Parathyroid adenoma (tissue), 2 donors: ENCODE measurements around the gene CEP72.

Experiments used
- H2AFZ ChIP-seq: fragments of 300-600 bp; sonication (generic); one replicate; pipeline ENCODE4 v1.7.0; 2017; ENCODE audit warnings: antibody characterized with exemption, mild to moderate bottlenecking
- H3K27ac ChIP-seq: fragments of 300-600 bp; sonication (generic); one replicate; pipeline ENCODE4 v1.7.0; 2017
- H3K27me3 ChIP-seq: fragments of 300-600 bp; sonication (generic); one replicate; pipeline ENCODE4 v1.7.0; 2017; ENCODE audit warnings: low read length; ENCODE audit not compliant: control insufficient read depth, insufficient read depth
- H3K36me3 ChIP-seq: fragments of 300-600 bp; sonication (generic); one replicate; pipeline ENCODE4 v1.7.0; 2017; ENCODE audit warnings: low read length; ENCODE audit not compliant: control insufficient read depth, insufficient read depth
- H3K4me1 ChIP-seq: fragments of 300-600 bp; sonication (generic); one replicate; pipeline ENCODE4 v1.7.0; 2017; ENCODE audit warnings: control low read depth
- H3K4me2 ChIP-seq: fragments of 300-600 bp; sonication (generic); one replicate; pipeline ENCODE4 v1.7.0; 2017; ENCODE audit warnings: low read length
- H3K4me3 ChIP-seq: fragments of 300-600 bp; sonication (generic); one replicate; pipeline ENCODE4 v1.7.0; 2017; ENCODE audit warnings: low read depth, low read length
- H3K79me2 ChIP-seq: fragments of 300-600 bp; sonication (generic); one replicate; pipeline ENCODE4 v1.7.0; 2017; ENCODE audit warnings: control low read depth
- H3K9ac ChIP-seq: fragments of 300-600 bp; sonication (generic); one replicate; pipeline ENCODE4 v1.7.0; 2017; ENCODE audit warnings: mild to moderate bottlenecking
- H3K9me3 ChIP-seq: fragments of 300-600 bp; sonication (generic); one replicate; pipeline ENCODE4 v1.7.0; 2017; ENCODE audit warnings: low read length; ENCODE audit not compliant: control insufficient read depth
- TF ChIP-seq, protein P1 (sequence below): fragments of 300-600 bp; sonication (generic); IDR thresholded peaks from one replicate; pipeline ENCODE4 v1.7.0; 2017; ENCODE audit warnings: antibody characterized with exemption, mild to moderate bottlenecking
- donor health status: primary hyperparathyroidism.

The CEP72 gene, protein sequence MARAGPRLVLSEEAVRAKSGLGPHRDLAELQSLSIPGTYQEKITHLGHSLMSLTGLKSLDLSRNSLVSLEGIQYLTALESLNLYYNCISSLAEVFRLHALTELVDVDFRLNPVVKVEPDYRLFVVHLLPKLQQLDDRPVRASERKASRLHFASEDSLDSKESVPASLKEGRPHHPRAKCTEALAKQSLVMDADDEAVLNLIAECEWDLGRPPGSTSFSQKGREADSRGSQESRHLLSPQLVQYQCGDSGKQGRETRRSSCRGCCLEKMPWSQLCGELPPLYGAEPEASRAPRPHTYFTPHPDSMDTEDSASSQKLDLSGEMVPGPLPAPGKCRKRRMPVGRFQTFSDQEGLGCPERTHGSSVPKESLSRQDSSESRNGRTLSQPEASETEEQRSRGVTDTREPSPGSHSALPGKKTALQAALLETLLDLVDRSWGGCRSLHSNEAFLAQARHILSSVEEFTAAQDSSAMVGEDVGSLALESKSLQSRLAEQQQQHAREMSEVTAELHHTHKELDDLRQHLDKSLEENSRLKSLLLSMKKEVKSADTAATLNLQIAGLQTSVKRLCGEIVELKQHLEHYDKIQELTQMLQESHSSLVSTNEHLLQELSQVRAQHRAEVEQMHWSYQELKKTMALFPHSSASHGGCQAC

DNA sequence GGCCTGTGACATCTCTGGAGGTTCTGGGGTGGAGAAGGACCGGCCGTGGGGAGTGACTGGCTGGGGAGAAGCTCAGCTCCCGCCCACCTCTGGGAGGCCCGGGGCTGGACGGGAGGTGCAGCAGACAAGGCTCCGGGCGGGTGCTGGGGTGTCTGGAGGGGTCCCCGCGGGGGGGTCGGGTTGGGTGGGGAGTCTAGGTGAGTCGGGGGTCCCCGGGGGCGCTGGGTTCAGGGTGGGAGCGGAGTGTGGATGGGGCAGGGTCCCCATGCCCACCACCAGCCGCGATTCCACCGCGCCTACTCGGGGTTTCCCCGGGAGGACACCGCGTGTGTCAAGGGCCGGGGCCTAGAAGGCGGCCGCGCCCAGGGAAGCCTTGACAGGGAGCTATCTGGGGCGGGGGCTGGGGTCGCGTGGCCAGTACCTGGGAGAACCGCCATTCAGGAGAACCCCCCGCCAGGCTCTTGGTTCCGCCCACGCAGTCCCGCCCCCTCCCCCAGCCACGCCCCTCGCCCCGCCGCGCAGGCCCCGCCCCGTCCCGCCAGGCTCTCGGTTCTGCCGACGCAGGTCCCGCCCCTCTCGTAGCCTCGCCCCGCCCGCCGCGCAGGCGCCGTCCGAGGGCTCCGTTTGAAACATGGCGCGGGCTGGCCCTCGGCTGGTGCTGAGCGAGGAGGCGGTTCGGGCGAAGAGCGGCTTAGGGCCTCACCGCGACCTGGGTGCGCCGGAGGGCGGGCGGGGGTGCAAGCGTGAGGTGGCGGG is at the start of gene CEP72:
Gene CEP72 (plus strand): TSS at position 610 of the 756 bp plus-strand sequence. CDS start 22 bp downstream, at position 632.
- H3K79me2 ChIP-seq = peaks cover 5% of the 10 kb centered on the region
- H3K36me3 ChIP-seq = no peaks in the 10 kb centered on the region
- H3K9me3 ChIP-seq = no peaks in the 10 kb centered on the region
- H3K27ac ChIP-seq = no peak within 1 kb of the TSS
- H3K27me3 ChIP-seq = no peaks in the 10 kb centered on the region
- peak within 1 kb of the TSS; percentile 86 for H3K4me2 ChIP-seq
- H3K4me3 ChIP-seq = peak within 1 kb of the TSS; percentile 56
- TF ChIP-seq, protein P1, sequence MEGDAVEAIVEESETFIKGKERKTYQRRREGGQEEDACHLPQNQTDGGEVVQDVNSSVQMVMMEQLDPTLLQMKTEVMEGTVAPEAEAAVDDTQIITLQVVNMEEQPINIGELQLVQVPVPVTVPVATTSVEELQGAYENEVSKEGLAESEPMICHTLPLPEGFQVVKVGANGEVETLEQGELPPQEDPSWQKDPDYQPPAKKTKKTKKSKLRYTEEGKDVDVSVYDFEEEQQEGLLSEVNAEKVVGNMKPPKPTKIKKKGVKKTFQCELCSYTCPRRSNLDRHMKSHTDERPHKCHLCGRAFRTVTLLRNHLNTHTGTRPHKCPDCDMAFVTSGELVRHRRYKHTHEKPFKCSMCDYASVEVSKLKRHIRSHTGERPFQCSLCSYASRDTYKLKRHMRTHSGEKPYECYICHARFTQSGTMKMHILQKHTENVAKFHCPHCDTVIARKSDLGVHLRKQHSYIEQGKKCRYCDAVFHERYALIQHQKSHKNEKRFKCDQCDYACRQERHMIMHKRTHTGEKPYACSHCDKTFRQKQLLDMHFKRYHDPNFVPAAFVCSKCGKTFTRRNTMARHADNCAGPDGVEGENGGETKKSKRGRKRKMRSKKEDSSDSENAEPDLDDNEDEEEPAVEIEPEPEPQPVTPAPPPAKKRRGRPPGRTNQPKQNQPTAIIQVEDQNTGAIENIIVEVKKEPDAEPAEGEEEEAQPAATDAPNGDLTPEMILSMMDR = no peak
- peaks cover 3% of the 10 kb centered on the region for H3K4me1 ChIP-seq
- H3K9ac ChIP-seq = no peak within 1 kb of the TSS
- peak within 1 kb of the TSS; percentile 94 for H2AFZ ChIP-seq

DNA sequence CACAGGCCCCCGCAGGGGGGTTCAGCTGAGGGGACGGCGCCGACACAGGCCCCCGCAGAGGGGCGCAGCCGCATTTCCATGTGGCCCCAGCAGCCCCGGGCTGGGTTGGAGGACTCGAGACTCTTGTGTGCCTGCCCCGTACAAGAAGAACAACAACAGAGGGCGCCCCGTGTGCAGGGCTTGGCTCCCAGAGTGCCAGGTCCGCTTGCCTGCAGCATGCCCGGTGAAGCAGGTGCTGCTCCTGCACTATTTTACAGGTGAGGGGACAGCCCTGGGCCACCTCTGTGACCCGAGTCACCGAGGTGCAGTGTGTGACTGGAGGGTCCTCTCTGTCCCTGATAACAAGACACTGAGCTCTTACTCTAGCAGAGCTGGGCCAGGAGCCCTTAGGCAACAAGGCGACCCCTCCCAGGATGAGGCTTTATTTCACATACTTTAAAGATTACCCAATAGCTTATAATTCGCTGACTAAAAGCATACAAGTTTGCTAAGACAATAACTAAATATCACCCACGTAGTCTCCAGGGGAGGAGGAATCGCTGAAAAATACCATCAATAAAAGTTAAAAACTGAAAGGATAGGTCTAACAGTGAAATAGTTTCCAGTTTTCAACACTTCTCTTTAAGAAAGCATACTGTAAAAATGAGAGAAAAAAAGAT is 46.2 kb upstream of the CEP72 start:
- Histone ChIP-seq H3K9me3 (no peaks in the 10 kb centered on the region), H3K79me2 (no peaks in the 10 kb centered on the region), H3K36me3 (no peaks in the 10 kb centered on the region), H3K4me3 (no peak overlapping the region), H2AFZ (no peak overlapping the region), H3K4me1 (no peaks in the 10 kb centered on the region), H3K27ac (no peak overlapping the region), H3K4me2 (no peak overlapping the region), H3K9ac (no peak overlapping the region), H3K27me3 (no peaks in the 10 kb centered on the region)
- TF ChIP-seq, protein P1 = no peak

DNA sequence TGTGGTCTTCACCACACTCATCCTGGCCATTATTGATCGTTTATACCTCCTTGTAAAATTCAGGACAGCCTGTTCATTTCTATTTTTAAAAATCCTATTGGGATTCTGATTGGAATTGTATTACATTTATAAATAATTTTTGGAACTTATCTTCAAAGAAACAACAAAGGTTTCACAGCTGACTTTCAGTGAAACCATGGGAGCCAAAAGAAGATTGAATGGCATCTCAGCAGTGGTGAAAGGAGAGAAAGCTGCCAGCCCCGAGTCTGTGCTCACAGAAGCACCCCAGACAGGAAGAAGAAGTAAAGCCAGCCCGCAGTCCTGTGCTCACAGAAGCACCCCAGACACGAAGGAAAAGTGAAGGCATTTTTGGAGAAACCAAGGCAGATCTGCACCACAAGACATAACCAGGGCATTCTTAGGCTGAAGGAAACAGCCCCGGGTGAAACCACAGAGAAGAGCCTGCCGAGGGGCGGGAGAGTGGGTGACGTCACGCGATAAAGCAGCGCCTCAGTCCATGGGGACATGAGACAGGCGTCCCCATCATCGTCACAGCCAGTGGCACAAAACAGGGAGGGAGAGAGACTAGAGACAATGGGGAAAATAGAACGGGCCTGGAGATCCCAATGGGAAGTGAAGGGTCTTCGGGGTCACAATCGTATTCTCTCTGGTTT is 45.4 kb upstream of the CEP72 start:
- no peak overlapping the region for H3K9ac ChIP-seq
- H2AFZ ChIP-seq = no peak overlapping the region
- H3K4me2 ChIP-seq = no peak overlapping the region
- TF ChIP-seq, protein P1 = no peak
- no peaks in the 10 kb centered on the region for H3K9me3 ChIP-seq
- H3K27me3 ChIP-seq = no peaks in the 10 kb centered on the region
- no peaks in the 10 kb centered on the region for H3K79me2 ChIP-seq
- no peaks in the 10 kb centered on the region for H3K4me1 ChIP-seq
- no peak overlapping the region for H3K4me3 ChIP-seq
- H3K36me3 ChIP-seq = no peaks in the 10 kb centered on the region
- H3K27ac ChIP-seq = no peak overlapping the region

DNA sequence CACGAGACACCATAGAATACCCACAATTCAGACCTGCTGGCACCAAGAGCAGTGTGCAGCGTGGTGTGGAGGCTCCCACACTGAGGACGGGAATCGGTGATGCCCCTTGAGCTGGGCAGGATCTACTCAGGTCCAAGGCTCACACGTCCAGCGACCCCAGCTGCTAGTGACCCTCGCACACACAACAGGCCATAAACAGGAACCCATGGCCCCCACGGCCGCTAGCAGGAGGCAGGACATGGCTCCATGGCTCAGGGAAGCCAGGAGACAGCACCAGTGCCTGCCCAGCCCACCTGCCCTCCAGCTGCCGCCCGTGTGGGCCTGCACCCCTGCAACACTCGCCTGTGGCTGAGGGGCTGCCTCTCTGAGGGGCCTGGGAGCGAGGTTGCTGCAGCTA is 44.5 kb upstream of the CEP72 start:
- H3K27ac ChIP-seq = no peak overlapping the region
- H3K9me3 ChIP-seq = no peaks in the 10 kb centered on the region
- H3K4me1 ChIP-seq = no peaks in the 10 kb centered on the region
- H3K9ac ChIP-seq = no peak overlapping the region
- H3K4me3 ChIP-seq = no peak overlapping the region
- no peaks in the 10 kb centered on the region for H3K27me3 ChIP-seq
- no peak overlapping the region for H2AFZ ChIP-seq
- H3K4me2 ChIP-seq = no peak overlapping the region
- H3K79me2 ChIP-seq = no peaks in the 10 kb centered on the region
- TF ChIP-seq, protein P1 = no peak
- H3K36me3 ChIP-seq = no peaks in the 10 kb centered on the region
